Measurements from ENCODE around the gene KRTAP17-1.
"Not testable (repeated sequence)": the region's sequence is repeated elsewhere in the genome, so short reads cannot be mapped to it uniquely, and the experiment has no call there.

The KRTAP17-1 gene

DNA sequence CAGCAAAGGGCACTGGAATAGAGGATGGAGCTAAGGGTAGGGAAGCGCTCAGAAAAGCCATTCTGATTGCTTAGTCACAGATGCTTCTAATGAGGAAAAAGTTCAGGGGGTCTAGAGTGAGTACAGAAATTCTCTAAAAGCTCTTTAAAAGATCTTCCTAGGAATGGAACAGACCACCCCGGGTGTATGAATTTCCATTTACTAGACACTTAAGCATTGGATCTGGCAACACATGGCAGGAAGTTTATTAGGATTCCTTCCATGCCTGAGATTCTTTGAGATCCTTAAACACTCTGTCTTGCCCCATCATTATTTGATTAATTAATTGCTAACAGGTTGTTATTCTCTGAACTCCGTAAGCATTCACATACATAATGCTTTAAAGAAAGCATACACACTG is 31.5 kb downstream of the KRTAP17-1 start:
- TF ChIP-seq, protein P1, sequence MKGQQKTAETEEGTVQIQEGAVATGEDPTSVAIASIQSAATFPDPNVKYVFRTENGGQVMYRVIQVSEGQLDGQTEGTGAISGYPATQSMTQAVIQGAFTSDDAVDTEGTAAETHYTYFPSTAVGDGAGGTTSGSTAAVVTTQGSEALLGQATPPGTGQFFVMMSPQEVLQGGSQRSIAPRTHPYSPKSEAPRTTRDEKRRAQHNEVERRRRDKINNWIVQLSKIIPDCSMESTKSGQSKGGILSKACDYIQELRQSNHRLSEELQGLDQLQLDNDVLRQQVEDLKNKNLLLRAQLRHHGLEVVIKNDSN (IDR thresholded peaks at IDR 0.05), result no peak
- TF ChIP-seq EGR1 (IDR thresholded peaks at IDR 0.05), result no peak
- TF ChIP-seq TCF12 (IDR thresholded peaks at IDR 0.05; ENCODE audit: low read depth), result no peak
- no peak for TF ChIP-seq FOXM1 (IDR thresholded peaks at IDR 0.05; ENCODE audit: borderline replicate concordance, low read depth)
- no peak for TF ChIP-seq CEBPB (IDR thresholded peaks at IDR 0.05)
- TF ChIP-seq YY1 (IDR thresholded peaks at IDR 0.05; ENCODE audit: low read depth), result no peak
- TF ChIP-seq, protein P2, sequence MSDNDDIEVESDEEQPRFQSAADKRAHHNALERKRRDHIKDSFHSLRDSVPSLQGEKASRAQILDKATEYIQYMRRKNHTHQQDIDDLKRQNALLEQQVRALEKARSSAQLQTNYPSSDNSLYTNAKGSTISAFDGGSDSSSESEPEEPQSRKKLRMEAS (IDR thresholded peaks at IDR 0.05), result no peak
- TF ChIP-seq, protein P3, sequence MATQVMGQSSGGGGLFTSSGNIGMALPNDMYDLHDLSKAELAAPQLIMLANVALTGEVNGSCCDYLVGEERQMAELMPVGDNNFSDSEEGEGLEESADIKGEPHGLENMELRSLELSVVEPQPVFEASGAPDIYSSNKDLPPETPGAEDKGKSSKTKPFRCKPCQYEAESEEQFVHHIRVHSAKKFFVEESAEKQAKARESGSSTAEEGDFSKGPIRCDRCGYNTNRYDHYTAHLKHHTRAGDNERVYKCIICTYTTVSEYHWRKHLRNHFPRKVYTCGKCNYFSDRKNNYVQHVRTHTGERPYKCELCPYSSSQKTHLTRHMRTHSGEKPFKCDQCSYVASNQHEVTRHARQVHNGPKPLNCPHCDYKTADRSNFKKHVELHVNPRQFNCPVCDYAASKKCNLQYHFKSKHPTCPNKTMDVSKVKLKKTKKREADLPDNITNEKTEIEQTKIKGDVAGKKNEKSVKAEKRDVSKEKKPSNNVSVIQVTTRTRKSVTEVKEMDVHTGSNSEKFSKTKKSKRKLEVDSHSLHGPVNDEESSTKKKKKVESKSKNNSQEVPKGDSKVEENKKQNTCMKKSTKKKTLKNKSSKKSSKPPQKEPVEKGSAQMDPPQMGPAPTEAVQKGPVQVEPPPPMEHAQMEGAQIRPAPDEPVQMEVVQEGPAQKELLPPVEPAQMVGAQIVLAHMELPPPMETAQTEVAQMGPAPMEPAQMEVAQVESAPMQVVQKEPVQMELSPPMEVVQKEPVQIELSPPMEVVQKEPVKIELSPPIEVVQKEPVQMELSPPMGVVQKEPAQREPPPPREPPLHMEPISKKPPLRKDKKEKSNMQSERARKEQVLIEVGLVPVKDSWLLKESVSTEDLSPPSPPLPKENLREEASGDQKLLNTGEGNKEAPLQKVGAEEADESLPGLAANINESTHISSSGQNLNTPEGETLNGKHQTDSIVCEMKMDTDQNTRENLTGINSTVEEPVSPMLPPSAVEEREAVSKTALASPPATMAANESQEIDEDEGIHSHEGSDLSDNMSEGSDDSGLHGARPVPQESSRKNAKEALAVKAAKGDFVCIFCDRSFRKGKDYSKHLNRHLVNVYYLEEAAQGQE (IDR thresholded peaks at IDR 0.05; ENCODE audit: low read depth), result no peak
- TF ChIP-seq RAD21 (IDR thresholded peaks at IDR 0.05; ENCODE audit: low read depth), result no peak
- TF ChIP-seq EP300 (IDR thresholded peaks at IDR 0.05; ENCODE audit: borderline replicate concordance), result no peak
- TF ChIP-seq ZBTB7A (IDR thresholded peaks at IDR 0.05; ENCODE audit: low read depth), result no peak
- no peak for TF ChIP-seq TAF1 (IDR thresholded peaks at IDR 0.05; ENCODE audit: low read depth)
- TF ChIP-seq TEAD4 (IDR thresholded peaks at IDR 0.05), result no peak
- TF ChIP-seq NFIC (IDR thresholded peaks at IDR 0.05), result no peak
- TF ChIP-seq CREB1 (IDR thresholded peaks at IDR 0.05; ENCODE audit: low read depth), result no peak

DNA sequence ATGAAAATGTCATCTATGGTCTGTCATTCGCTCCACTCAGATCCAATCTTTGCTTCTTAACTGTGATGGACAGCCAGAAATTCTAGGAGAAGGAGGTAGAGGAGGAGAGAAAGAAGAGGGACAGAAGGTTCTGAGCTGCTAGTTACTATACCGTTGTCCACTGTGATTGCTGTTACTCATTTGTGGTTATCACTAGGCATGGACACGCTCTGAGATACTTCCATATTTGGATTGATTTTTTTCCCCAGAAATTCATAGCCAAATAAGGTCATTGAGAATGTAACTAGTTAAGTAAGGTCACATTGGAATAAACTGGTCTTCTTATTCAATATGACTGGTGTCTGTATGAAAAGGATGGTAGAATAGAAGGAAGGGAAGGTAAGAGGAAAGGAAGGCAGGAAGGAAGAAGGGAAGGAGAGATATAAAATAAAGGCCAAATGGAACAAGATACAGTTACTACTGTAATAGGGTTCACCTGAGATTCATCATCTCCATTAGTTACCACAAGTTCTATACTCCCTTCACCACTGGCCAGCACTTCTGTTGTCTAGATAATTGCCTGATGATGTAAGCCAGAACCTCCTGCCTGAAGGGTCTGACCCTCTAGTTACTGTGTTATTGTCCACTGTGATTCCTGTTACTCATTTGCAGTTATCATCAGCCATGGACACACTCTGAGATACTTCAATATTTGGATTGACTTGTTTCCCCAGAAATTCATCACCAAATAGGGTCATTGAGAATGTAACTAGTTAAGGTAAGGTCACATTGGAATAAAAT is 37.1 kb downstream of the KRTAP17-1 start:
- TF ChIP-seq RAD21 (IDR thresholded peaks at IDR 0.05; ENCODE audit: low read depth) (no peak), TAF1 (IDR thresholded peaks at IDR 0.05; ENCODE audit: low read depth) (no peak), TCF12 (IDR thresholded peaks at IDR 0.05; ENCODE audit: low read depth) (no peak), EGR1 (IDR thresholded peaks at IDR 0.05) (no peak), CREB1 (IDR thresholded peaks at IDR 0.05; ENCODE audit: low read depth) (no peak), FOXM1 (IDR thresholded peaks at IDR 0.05; ENCODE audit: borderline replicate concordance, low read depth) (no peak), EP300 (IDR thresholded peaks at IDR 0.05; ENCODE audit: borderline replicate concordance) (no peak), CEBPB (IDR thresholded peaks at IDR 0.05) (no peak), NFIC (IDR thresholded peaks at IDR 0.05) (no peak), TEAD4 (IDR thresholded peaks at IDR 0.05) (no peak), YY1 (IDR thresholded peaks at IDR 0.05; ENCODE audit: low read depth) (no peak), ZBTB7A (IDR thresholded peaks at IDR 0.05; ENCODE audit: low read depth) (no peak)
- TF ChIP-seq, protein P1 (IDR thresholded peaks at IDR 0.05), result no peak
- TF ChIP-seq, protein P2 (IDR thresholded peaks at IDR 0.05), result no peak
- TF ChIP-seq, protein P3 (IDR thresholded peaks at IDR 0.05; ENCODE audit: low read depth), result no peak

DNA sequence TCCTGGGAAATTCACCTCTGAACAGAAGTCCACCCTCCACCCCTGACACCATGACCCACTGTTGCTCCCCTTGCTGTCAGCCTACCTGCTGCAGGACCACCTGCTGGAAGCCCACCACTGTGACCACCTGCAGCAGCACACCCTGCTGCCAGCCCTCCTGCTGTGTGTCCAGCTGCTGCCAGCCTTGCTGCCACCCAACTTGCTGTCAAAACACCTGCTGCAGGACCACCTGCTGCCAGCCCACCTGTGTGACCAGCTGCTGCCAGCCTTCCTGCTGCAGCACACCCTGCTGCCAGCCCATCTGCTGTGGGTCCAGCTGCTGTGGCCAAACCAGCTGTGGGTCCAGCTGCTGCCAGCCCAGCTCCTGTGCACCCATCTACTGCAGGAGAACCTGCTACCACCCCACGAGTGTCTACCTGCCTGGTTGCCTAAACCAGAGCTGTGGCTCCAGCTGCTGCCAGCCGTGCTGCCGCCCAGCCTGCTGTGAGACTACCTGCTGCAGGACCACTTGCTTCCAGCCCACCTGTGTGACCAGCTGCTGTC is 39.8 kb downstream of the KRTAP17-1 start, which contains the start of gene KRTAP9-7:
Gene KRTAP9-7, plus strand, starts transcription at position 51 of the 543 bp plus-strand sequence. Its CDS starts 0 bp downstream, at position 51.
- not testable (repeated sequence) for TF ChIP-seq RAD21, CREB1 (IDR thresholded peaks at IDR 0.05; ENCODE audit: low read depth)
- TF ChIP-seq, protein P3 (IDR thresholded peaks at IDR 0.05; ENCODE audit: low read depth), result not testable (repeated sequence)

DNA sequence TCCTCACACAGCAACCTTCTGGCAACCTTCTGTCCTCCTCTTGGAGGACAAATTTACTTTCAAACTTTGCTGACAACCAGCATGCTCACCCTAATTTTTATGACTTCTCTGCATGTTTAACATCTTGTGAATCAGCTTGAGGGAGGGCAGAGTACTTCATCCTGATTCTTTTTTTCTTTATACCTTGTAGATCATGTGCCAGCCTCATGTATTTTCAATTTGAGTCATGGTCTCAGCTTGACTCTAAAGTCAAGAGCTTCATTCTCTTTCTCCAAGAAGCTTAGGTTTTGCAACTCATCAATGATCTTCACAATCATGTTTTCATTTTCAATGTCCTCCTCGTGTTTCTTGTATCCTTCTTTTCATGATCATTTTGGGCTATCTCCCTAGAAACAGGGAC is 43.7 kb downstream of the KRTAP17-1 start:
- TF ChIP-seq YY1 (IDR thresholded peaks at IDR 0.05; ENCODE audit: low read depth) (no peak), EGR1 (IDR thresholded peaks at IDR 0.05) (no peak), TEAD4 (IDR thresholded peaks at IDR 0.05) (no peak), EP300 (IDR thresholded peaks at IDR 0.05; ENCODE audit: borderline replicate concordance) (no peak), TCF12 (IDR thresholded peaks at IDR 0.05; ENCODE audit: low read depth) (no peak), TAF1 (IDR thresholded peaks at IDR 0.05; ENCODE audit: low read depth) (no peak), FOXM1 (IDR thresholded peaks at IDR 0.05; ENCODE audit: borderline replicate concordance, low read depth) (no peak), RAD21 (IDR thresholded peaks at IDR 0.05; ENCODE audit: low read depth) (no peak)

All from Ishikawa (cell line).